HCEC 1CT (cell line): ENCODE results near the gene MEG3.

Source experiments
- DNase-seq: peaks from one replicate; pipeline ENCODE4 v3.0.0-alpha.2; 2017

The MEG3 gene

GRCh38 chr14:100867631-100868315, 41.9 kb downstream of the MEG3 start:
- no peak for DNase-seq

GRCh38 chr14:100868621-100869370, 42.9 kb downstream of the MEG3 start:
- no peak for DNase-seq

GRCh38 chr14:100871234-100872186, 45.6 kb downstream of the MEG3 start:
- peak; percentile 36 for DNase-seq

- peak; percentile 16 for DNase-seq
These were observed 46.6 kb downstream of the MEG3 start for GRCh38 chr14:100872259-100873095.

- DNase-seq: no peak
These were observed 47.2 kb downstream of the MEG3 start for GRCh38 chr14:100873096-100873482.

- no peak for DNase-seq
These were observed 48.1 kb downstream of the MEG3 start for GRCh38 chr14:100874051-100874410.

- DNase-seq: no peak
These were observed 48.6 kb downstream of the MEG3 start for GRCh38 chr14:100874411-100875091.

GRCh38 chr14:100875126-100875525, 49.2 kb downstream of the MEG3 start:
- DNase-seq: no peak

- DNase-seq: no peak
These were observed 50.1 kb downstream of the MEG3 start for GRCh38 chr14:100875861-100876590.

- no peak for DNase-seq
These were observed 52.6 kb downstream of the MEG3 start for GRCh38 chr14:100878271-100879146.

GRCh38 chr14:100879194-100879593, 53.3 kb downstream of the MEG3 start:
- DNase-seq: no peak

GRCh38 chr14:100879782-100880181, 53.9 kb downstream of the MEG3 start:
- no peak for DNase-seq

- no peak for DNase-seq
These were observed 54.6 kb downstream of the MEG3 start for GRCh38 chr14:100880271-100881101.

GRCh38 chr14:100881211-100882025, 55.5 kb downstream of the MEG3 start:
- DNase-seq: no peak

- DNase-seq: no peak
These were observed 56.4 kb downstream of the MEG3 start for GRCh38 chr14:100882026-100882967.

- no peak for DNase-seq
These were observed 57.3 kb downstream of the MEG3 start for GRCh38 chr14:100882991-100883788.
